ENCODE measurements around the gene ANKRD12. TPM values are rescaled to one million over a fixed set of nuclear protein-coding genes. Genes with fewer than 3 reads are reported as not detected.
A peak's percentile ranks its signal among the peaks of the same experiment; 100 is the strongest.

ANKRD12 gene
- total RNA-seq, 8 experiments from 2014 or later, result 18.5 to 48.5 (median 35.9) TPM

GRCh38 chr18:9178557-9178956, 42.0 kb downstream of the ANKRD12 start:
- H3K27ac ChIP-seq, result no peak overlapping the region
- in situ Hi-C loops (cut with MboI; ENCODE audit: low pct_unique_long_range_greater_than_20kb in 2 of 9, low sequenced_read_pairs in 9 of 9, unreplicated experiment in 9 of 9), result no loop called here
- WGBS, 10 experiments, result 86 to 100% (median 100%) methylated on average over 1 of the region's 1 CpG
- no peak for ATAC-seq (replicated peaks in 6 of 8)
- H3K4me3 ChIP-seq, result no peak overlapping the region
- H3K4me1 ChIP-seq (replicated peaks in 1 of 2), result no peaks in the 10 kb centered on the region

GRCh38 chr18:9181275-9181674, 44.7 kb downstream of the ANKRD12 start:
- 7 to 100% (median 89%) methylated on average over 1 to 3 of the region's 3 CpGs for WGBS, 10 experiments
- no peak overlapping the region for H3K4me3 ChIP-seq
- no peaks in the 10 kb centered on the region for H3K4me1 ChIP-seq (replicated peaks in 1 of 2)
- ATAC-seq (replicated peaks in 6 of 8), result no peak
- H3K27ac ChIP-seq, result no peak overlapping the region
- in situ Hi-C loops (cut with MboI; ENCODE audit: low pct_unique_long_range_greater_than_20kb in 2 of 9, low sequenced_read_pairs in 9 of 9, unreplicated experiment in 9 of 9), result no loop called here

- ATAC-seq (replicated peaks in 6 of 8), result no peak
- WGBS, 10 experiments, result 70 to 100% (median 84%) methylated on average over 2 to 5 of the region's 5 CpGs
- in situ Hi-C loops (cut with MboI; ENCODE audit: low pct_unique_long_range_greater_than_20kb in 2 of 9, low sequenced_read_pairs in 9 of 9, unreplicated experiment in 9 of 9), result no loop called here
- no peak overlapping the region for H3K27ac ChIP-seq
- no peaks in the 10 kb centered on the region for H3K4me1 ChIP-seq (replicated peaks in 1 of 2)
- H3K4me3 ChIP-seq, result no peak overlapping the region
Observed at GRCh38 chr18:9182852-9183399, 46.3 kb downstream of the ANKRD12 start.

- 71 to 100% (median 95%) methylated on average over 1 to 4 of the region's 4 CpGs for WGBS, 10 experiments
- H3K4me3 ChIP-seq, result no peak overlapping the region
- peak in 1 of 8 experiments; percentile 28 for ATAC-seq (replicated peaks in 6 of 8)
- in situ Hi-C loops (cut with MboI; ENCODE audit: low pct_unique_long_range_greater_than_20kb in 2 of 9, low sequenced_read_pairs in 9 of 9, unreplicated experiment in 9 of 9), result no loop called here
- H3K27ac ChIP-seq, result no peak overlapping the region
- no peaks in the 10 kb centered on the region for H3K4me1 ChIP-seq (replicated peaks in 1 of 2)
Observed at GRCh38 chr18:9184998-9185613, 48.5 kb downstream of the ANKRD12 start.

GRCh38 chr18:9188359-9189231, 52.0 kb downstream of the ANKRD12 start:
- peak in 2 of 8 experiments; percentile 24 to 47 for ATAC-seq (replicated peaks in 6 of 8)
- no peak overlapping the region for H3K27ac ChIP-seq
- H3K4me1 ChIP-seq (replicated peaks in 1 of 2), result no peaks in the 10 kb centered on the region
- in situ Hi-C loops (cut with MboI; ENCODE audit: low pct_unique_long_range_greater_than_20kb in 2 of 9, low sequenced_read_pairs in 9 of 9, unreplicated experiment in 9 of 9), result no loop called here
- H3K4me3 ChIP-seq, result no peak overlapping the region
- WGBS, 10 experiments, result 67 to 100% (median 92%) methylated on average over 1 to 3 of the region's 3 CpGs; no CpG with 5 or more reads in 1 of the 10 experiments

- ATAC-seq (replicated peaks in 6 of 8), result no peak
- no peak overlapping the region for H3K4me3 ChIP-seq
- H3K4me1 ChIP-seq (replicated peaks in 1 of 2), result no peaks in the 10 kb centered on the region
- 20 to 100% (median 83%) methylated on average over 1 to 2 of the region's 2 CpGs; no CpG with 5 or more reads in 3 of the 10 experiments for WGBS, 10 experiments
- in situ Hi-C loops (cut with MboI; ENCODE audit: low pct_unique_long_range_greater_than_20kb in 2 of 9, low sequenced_read_pairs in 9 of 9, unreplicated experiment in 9 of 9), result no loop called here
- no peak overlapping the region for H3K27ac ChIP-seq
Observed at GRCh38 chr18:9189491-9189890, 52.9 kb downstream of the ANKRD12 start.

GRCh38 chr18:9191658-9192256, 55.2 kb downstream of the ANKRD12 start:
- Histone ChIP-seq H3K4me3 (no peak overlapping the region), H3K4me1 (replicated peaks in 1 of 2) (no peaks in the 10 kb centered on the region), H3K27ac (no peak overlapping the region)
- in situ Hi-C loops (cut with MboI; ENCODE audit: low pct_unique_long_range_greater_than_20kb in 2 of 9, low sequenced_read_pairs in 9 of 9, unreplicated experiment in 9 of 9), result no loop called here
- ATAC-seq (replicated peaks in 6 of 8), result no peak
- WGBS, 10 experiments, result 65 to 100% (median 88%) methylated on average over 1 to 2 of the region's 2 CpGs; no CpG with 5 or more reads in 3 of the 10 experiments

- H3K27ac ChIP-seq, result no peak overlapping the region
- no peak overlapping the region for H3K4me3 ChIP-seq
- no peak for ATAC-seq (replicated peaks in 6 of 8)
- in situ Hi-C loops (cut with MboI; ENCODE audit: low pct_unique_long_range_greater_than_20kb in 2 of 9, low sequenced_read_pairs in 9 of 9, unreplicated experiment in 9 of 9), result no loop called here
- no peaks in the 10 kb centered on the region for H3K4me1 ChIP-seq (replicated peaks in 1 of 2)
- WGBS, 10 experiments, result 40 to 100% (median 96%) methylated on average over 1 to 2 of the region's 2 CpGs; no CpG with 5 or more reads in 3 of the 10 experiments
Observed at GRCh38 chr18:9193031-9193430, 56.5 kb downstream of the ANKRD12 start.

- no peak overlapping the region for H3K4me3 ChIP-seq
- in situ Hi-C loops (cut with MboI; ENCODE audit: low pct_unique_long_range_greater_than_20kb in 2 of 9, low sequenced_read_pairs in 9 of 9, unreplicated experiment in 9 of 9), result no loop called here
- H3K27ac ChIP-seq, result no peak overlapping the region
- ATAC-seq (replicated peaks in 6 of 8), result no peak
- peaks cover 0 to 2% of the 10 kb centered on the region in 2 donors for H3K4me1 ChIP-seq (replicated peaks in 1 of 2)
- WGBS, 10 experiments, result 85 to 100% (median 95%) methylated on average over 2 to 4 of the region's 4 CpGs
Observed at GRCh38 chr18:9196568-9196967, 60.0 kb downstream of the ANKRD12 start.

GRCh38 chr18:9199681-9200080, 63.1 kb downstream of the ANKRD12 start:
- in situ Hi-C loops (cut with MboI; ENCODE audit: low pct_unique_long_range_greater_than_20kb in 2 of 9, low sequenced_read_pairs in 9 of 9, unreplicated experiment in 9 of 9), result no loop called here
- peaks cover 0 to 2% of the 10 kb centered on the region in 2 donors for H3K4me1 ChIP-seq (replicated peaks in 1 of 2)
- no peak for ATAC-seq (replicated peaks in 6 of 8)
- H3K4me3 ChIP-seq, result no peak overlapping the region
- H3K27ac ChIP-seq, result no peak overlapping the region

- peak in 1 of 8 experiments; percentile 35 for ATAC-seq (replicated peaks in 6 of 8)
- in situ Hi-C loops (cut with MboI; ENCODE audit: low pct_unique_long_range_greater_than_20kb in 2 of 9, low sequenced_read_pairs in 9 of 9, unreplicated experiment in 9 of 9), result no loop called here
- Histone ChIP-seq H3K27ac (no peak overlapping the region), H3K4me3 (no peak overlapping the region), H3K4me1 (replicated peaks in 1 of 2) (peaks cover 0 to 2% of the 10 kb centered on the region in 2 donors)
- 20 to 85% (median 52%) methylated on average over 1 to 2 of the region's 2 CpGs for WGBS, 10 experiments
Observed at GRCh38 chr18:9201224-9201623, 64.6 kb downstream of the ANKRD12 start.

- Histone ChIP-seq H3K4me3 (no peak overlapping the region), H3K27ac (no peak overlapping the region), H3K4me1 (replicated peaks in 1 of 2) (peaks cover 0 to 2% of the 10 kb centered on the region in 2 donors)
- no peak for ATAC-seq (replicated peaks in 6 of 8)
- whole genome bisulfite sequencing, 10 experiments, result 85 to 100% (median 89%) methylated on average over 1 to 5 of the region's 5 CpGs
- in situ Hi-C loops (cut with MboI; ENCODE audit: low pct_unique_long_range_greater_than_20kb in 2 of 9, low sequenced_read_pairs in 9 of 9, unreplicated experiment in 9 of 9), result no loop called here
Observed at GRCh38 chr18:9204659-9205058, 68.1 kb downstream of the ANKRD12 start.

- no peak for ATAC-seq (replicated peaks in 6 of 8)
- 17 to 100% (median 86%) methylated on average over 1 to 3 of the region's 3 CpGs; no CpG with 5 or more reads in 2 of the 10 experiments for WGBS, 10 experiments
- H3K27ac ChIP-seq, result no peak overlapping the region
- H3K4me1 ChIP-seq (replicated peaks in 1 of 2), result no peaks in the 10 kb centered on the region
- H3K4me3 ChIP-seq, result no peak overlapping the region
- in situ Hi-C loops (cut with MboI; ENCODE audit: low pct_unique_long_range_greater_than_20kb in 2 of 9, low sequenced_read_pairs in 9 of 9, unreplicated experiment in 9 of 9), result no loop called here
Observed at GRCh38 chr18:9206421-9206820, 69.8 kb downstream of the ANKRD12 start.

Data from motor neuron (in vitro differentiated cells).